Coronary artery (tissue), 2 donors: ENCODE data around the gene PACSIN2.

Experiments
- DNase-seq: peaks from one replicate; pipeline ENCODE4 v3.0.0-alpha.2; 2017; ENCODE audit warnings: low spot score
- H3K27ac ChIP-seq, 2 donors: fragments of 200-600 bp; sonication (generic); one replicate each; pipeline ENCODE4 v1.5.1; 2016 to 2019
- H3K4me3 ChIP-seq: fragments of 200-600 bp; sonication (generic); 2 replicates; pipeline ENCODE4 v1.5.1; 2016; ENCODE audit warnings: mild to moderate bottlenecking, moderate library complexity
- CTCF ChIP-seq: fragments of 200-600 bp; sonication (generic); IDR thresholded peaks from one replicate; pipeline ENCODE4 v1.5.1; 2019; ENCODE audit warnings: antibody characterized with exemption

The PACSIN2 gene

GRCh38 chr22:42994917-42995562, 19.9 kb downstream of the PACSIN2 start:
- peak overlapping the region; percentile 85 to 87 for H3K27ac ChIP-seq
- peak; percentile 88 for DNase-seq
- H3K4me3 ChIP-seq, result peak overlapping the region; percentile 67
- TF ChIP-seq CTCF, result no peak

- no peak for TF ChIP-seq CTCF
- DNase-seq, result no peak
- peak overlapping the region; percentile 67 for H3K4me3 ChIP-seq
Measured at GRCh38 chr22:42994276-42994916, 20.6 kb downstream of the PACSIN2 start.

GRCh38 chr22:42993651-42994275, 21.2 kb downstream of the PACSIN2 start:
- peak overlapping the region; percentile 67 for H3K4me3 ChIP-seq
- no peak for TF ChIP-seq CTCF

More at GRCh38 chr22:42994276-42994916, 20.6 kb downstream of the PACSIN2 start:
- peak overlapping the region; percentile 85 to 87 for H3K27ac ChIP-seq

GRCh38 chr22:42992886-42993479, 22.0 kb downstream of the PACSIN2 start:
- Histone ChIP-seq H3K27ac (peak overlapping the region; percentile 85 to 87), H3K4me3 (peak overlapping the region; percentile 67)
- no peak for TF ChIP-seq CTCF
- no peak for DNase-seq

More at GRCh38 chr22:42993651-42994275, 21.2 kb downstream of the PACSIN2 start:
- no peak for DNase-seq
- H3K27ac ChIP-seq, result peak overlapping the region; percentile 85 to 87

- H3K4me3 ChIP-seq, result peak overlapping the region; percentile 67
- DNase-seq, result no peak
- peak overlapping the region; percentile 10 to 20 for H3K27ac ChIP-seq
- TF ChIP-seq CTCF, result no peak
Measured at GRCh38 chr22:42992092-42992491, 22.9 kb downstream of the PACSIN2 start.

GRCh38 chr22:42991010-42991651, 23.8 kb downstream of the PACSIN2 start:
- Histone ChIP-seq H3K27ac (peak overlapping the region; percentile 21 to 68), H3K4me3 (peak overlapping the region; percentile 26)
- TF ChIP-seq CTCF, result no peak
- DNase-seq, result no peak
